Measurements from ENCODE around the gene EGFL8.

DNA sequence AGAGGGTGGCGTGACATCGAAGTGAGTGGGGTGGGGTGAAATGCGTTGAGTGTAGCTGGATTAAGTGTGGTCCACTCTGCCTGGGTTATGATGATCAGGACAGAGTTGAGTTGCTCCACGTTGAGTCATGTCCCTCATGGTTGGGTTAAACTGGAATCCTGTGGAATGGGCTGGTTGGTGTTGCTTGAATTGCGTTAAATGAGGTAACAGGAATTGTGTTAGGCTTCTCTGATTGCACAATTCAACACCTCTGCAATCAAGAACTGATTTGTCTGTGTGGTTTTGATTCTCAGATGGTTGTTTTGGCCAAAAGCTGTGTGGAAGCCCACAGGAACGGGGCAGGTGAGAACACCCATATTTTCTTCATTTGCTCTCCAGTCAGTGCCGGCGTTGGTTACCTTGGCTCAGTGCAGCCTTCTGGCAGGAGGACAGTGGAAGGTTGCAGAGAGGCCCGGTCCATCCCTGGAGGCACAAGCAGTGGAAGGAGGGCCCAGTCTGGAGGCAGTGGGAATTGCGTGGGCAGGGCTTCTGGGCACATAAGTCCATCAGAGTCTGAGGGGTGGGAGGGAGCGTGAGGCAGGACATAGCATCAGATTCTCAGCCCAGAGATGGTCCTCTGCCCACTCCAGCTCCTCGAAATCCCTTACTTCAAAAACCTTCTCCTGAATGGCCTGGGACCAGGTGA lies 47.8 kb downstream of the EGFL8 start:
- TF ChIP-seq YY1 (IDR thresholded peaks at IDR 0.05; ENCODE audit: insufficient read depth, insufficient read length), result no peak
- TF ChIP-seq ZNF274 (IDR thresholded peaks at IDR 0.05; ENCODE audit: low read depth, low read length), result no peak

All from NT2/D1 (cell line).